Right cardiac atrium (tissue), 5 donors: ENCODE data around the gene P4HA2. TPM values are rescaled to one million over a fixed set of nuclear protein-coding genes. Genes with fewer than 3 reads are reported as not detected.
"Not testable (repeated sequence)": the region's sequence is repeated elsewhere in the genome, so short reads cannot be mapped to it uniquely, and the experiment has no call there.

ENCODE experiments used
- ATAC-seq, 2 donors: fragments of 200-7000 bp; cut with Tn5 transposase; one replicate each; pipeline versions ENCODE4 v1.8.0 to v1.9.1; 2020; ENCODE audit warnings: moderate library complexity in 2 of 2, mild to moderate bottlenecking in 1 of 2
- DNase-seq, 3 donors: peaks; one replicate each; pipeline ENCODE4 v3.0.0-alpha.2; 2020
- H3K27ac ChIP-seq: one replicate; pipeline ENCODE4 v1.5.1; 2013; ENCODE audit warnings: mild to moderate bottlenecking, low read length, control low read depth, moderate library complexity
- H3K27me3 ChIP-seq: one replicate; pipeline ENCODE4 v1.6.1; 2013; ENCODE audit not compliant: control insufficient read depth, insufficient read depth
- H3K4me1 ChIP-seq: one replicate; pipeline ENCODE4 v1.6.1; 2013; ENCODE audit warnings: low read length; ENCODE audit not compliant: control insufficient read depth, insufficient read depth
- H3K4me3 ChIP-seq: one replicate; pipeline ENCODE4 v1.5.1; 2013; ENCODE audit warnings: low read length, control low read depth
- H3K9me3 ChIP-seq: one replicate; pipeline ENCODE4 v1.6.1; 2013; ENCODE audit warnings: low read length; ENCODE audit not compliant: control insufficient read depth
- WGBS: extraction: QIAGEN DNeasy Blood & Tissue Kit; methylation state at CpG from one replicate; pipeline ENCODE4 v1.1.7; 2013; 5-methylcytosine and 5-hydroxymethylcytosine counted together
- intact Hi-C, 4 donors: fragments of 100-400 bp; cut with DNase I; formaldehyde crosslinking; loops; one replicate each; pipeline versions ENCODE4 v1.11.0 to v1.14.0; 2022 to 2023
- microRNA-seq, 2 donors: library from miRNA; unstranded; fragments of <30 nt; microRNA quantifications; one replicate each; pipeline ENCODE4 v1.2.0, GENCODE V29; 2020 to 2021
- polyA plus RNA-seq: library from polyadenylated mRNA; stranded (reverse); fragments of 200-250 nt; gene quantifications from one replicate; pipeline ENCODE4 v1.2.3, GENCODE V29; 2013
- total RNA-seq, 4 donors: library from RNA; stranded (reverse); fragmentation: NEBNext Ultra II Directional; extraction: Animal tissue kit (Norgen Biotek cat#: 25700); gene quantifications; one replicate each; pipeline ENCODE4 v1.2.1, GENCODE V29; 2021
- donor health status: healthy with polysubstance abuse.
- donor health status: DM: no; HTN: yes; CAD: no.
- donor health status: DM: no; HTN: no; CAD: no.
- donor health status: DM: no; HTN: yes; CAD: no; lungs with severe emphysema.
- donor health status: DM: yes; HTN: yes; CAD: no.

P4HA2 gene
- total and polyA plus RNA-seq, 5 donors = 51.9 to 103 (median 71.4) TPM

GRCh38 chr5:132176521-132176945 is 51.1 kb downstream of the P4HA2 start:
- Histone ChIP-seq H3K4me3 (no peak overlapping the region), H3K27me3 (no peaks in the 10 kb centered on the region), H3K4me1 (no peaks in the 10 kb centered on the region), H3K9me3 (no peaks in the 10 kb centered on the region), H3K27ac (no peak overlapping the region)
- intact Hi-C loops = no loop called here
- ATAC-seq (no peak), DNase-seq (no peak)
- WGBS = 80% methylated on average over 6 of the region's 6 CpGs

GRCh38 chr5:132162945-132163344 is 64.7 kb downstream of the P4HA2 start:
- DNase-seq = no peak
- no peak for ATAC-seq
- no peaks in the 10 kb centered on the region for H3K27me3 ChIP-seq
- no peak overlapping the region for H3K27ac ChIP-seq
- no peaks in the 10 kb centered on the region for H3K9me3 ChIP-seq
- no peaks in the 10 kb centered on the region for H3K4me1 ChIP-seq
- intact Hi-C loops = no loop called here
- 67% methylated on average over 1 of the region's 1 CpG for WGBS
- no peak overlapping the region for H3K4me3 ChIP-seq

- ATAC-seq, intact Hi-C loops: not testable (repeated sequence)
Measured at GRCh38 chr5:132161574-132162326, 65.9 kb downstream of the P4HA2 start.

GRCh38 chr5:132156413-132156812 is 71.2 kb downstream of the P4HA2 start:
- Histone ChIP-seq H3K27ac (no peak overlapping the region), H3K4me3 (no peak overlapping the region), H3K4me1 (no peaks in the 10 kb centered on the region), H3K9me3 (no peaks in the 10 kb centered on the region), H3K27me3 (no peaks in the 10 kb centered on the region)
- no peak for ATAC-seq
- DNase-seq = no peak
- intact Hi-C loops = no loop called here
- WGBS = 89% methylated on average over 4 of the region's 4 CpGs

More at GRCh38 chr5:132161574-132162326, 65.9 kb downstream of the P4HA2 start:
- 97% methylated on average over 3 of the region's 5 CpGs for WGBS
- not testable (repeated sequence) for H3K4me3 ChIP-seq, H3K4me1 ChIP-seq, DNase-seq, H3K27ac ChIP-seq, H3K27me3 ChIP-seq, H3K9me3 ChIP-seq

GRCh38 chr5:132150565-132150964 is 77.1 kb downstream of the P4HA2 start:
- intact Hi-C loops = no loop called here
- Histone ChIP-seq H3K4me3 (no peak overlapping the region), H3K9me3 (no peaks in the 10 kb centered on the region), H3K27me3 (no peaks in the 10 kb centered on the region), H3K27ac (no peak overlapping the region), H3K4me1 (no peaks in the 10 kb centered on the region)
- ATAC-seq (no peak), DNase-seq (no peak)
- 90% methylated on average over 2 of the region's 2 CpGs for whole genome bisulfite sequencing

GRCh38 chr5:132147663-132148062 is 80.0 kb downstream of the P4HA2 start:
- no peak overlapping the region for H3K27ac ChIP-seq
- no peaks in the 10 kb centered on the region for H3K27me3 ChIP-seq
- H3K4me3 ChIP-seq = no peak overlapping the region
- no peaks in the 10 kb centered on the region for H3K9me3 ChIP-seq
- no peaks in the 10 kb centered on the region for H3K4me1 ChIP-seq
- WGBS = 74% methylated on average over 3 of the region's 3 CpGs
- ATAC-seq (no peak), DNase-seq (no peak)
- intact Hi-C loops = no loop called here

GRCh38 chr5:132145326-132145725 is 82.3 kb downstream of the P4HA2 start:
- H3K4me3 ChIP-seq, ATAC-seq, H3K4me1 ChIP-seq, H3K27ac ChIP-seq, intact Hi-C loops, H3K27me3 ChIP-seq, H3K9me3 ChIP-seq, DNase-seq: not testable (repeated sequence)
- 93% methylated on average over 3 of the region's 3 CpGs for WGBS

- Histone ChIP-seq H3K9me3 (no peaks in the 10 kb centered on the region), H3K27me3 (no peaks in the 10 kb centered on the region), H3K4me3 (no peak overlapping the region), H3K27ac (no peak overlapping the region), H3K4me1 (no peaks in the 10 kb centered on the region)
- no peak for ATAC-seq
- intact Hi-C loops = no loop called here
- no peak for DNase-seq
- 93% methylated on average over 1 of the region's 1 CpG for WGBS
Measured at GRCh38 chr5:132143148-132143547, 84.5 kb downstream of the P4HA2 start.

- Histone ChIP-seq H3K4me1 (no peaks in the 10 kb centered on the region), H3K27ac (no peak overlapping the region), H3K9me3 (no peaks in the 10 kb centered on the region), H3K4me3 (no peak overlapping the region), H3K27me3 (no peaks in the 10 kb centered on the region)
- ATAC-seq (no peak), DNase-seq (no peak)
- intact Hi-C loops = no loop called here
Measured at GRCh38 chr5:132142459-132142858, 85.2 kb downstream of the P4HA2 start.

Small RNAs within 50 kb of the gene (microRNA-seq; reads per million reads assigned to microRNA genes)
- 0 to 0.42 reads per million in 2 donors for gene MIR6830

Other genes with a start within 250 kb of the P4HA2 start
- gene ACSL6, start 216.2 kb downstream of the P4HA2 start, total RNA-seq = 1 to 10 TPM; 1.7 to 6.7 (median 4.3) TPM
- gene ACSL6, start 216.2 kb downstream of the P4HA2 start, polyA plus RNA-seq = 2.7 TPM
- not detected for gene IL3, start 167.2 kb downstream of the P4HA2 start, total RNA-seq
- gene IL3, start 167.2 kb downstream of the P4HA2 start, polyA plus RNA-seq = not detected
- gene CSF2, start 154.1 kb downstream of the P4HA2 start, total RNA-seq = not detected
- not detected for gene CSF2, start 154.1 kb downstream of the P4HA2 start, polyA plus RNA-seq
- 100 to 1,000 TPM in 1 of 4 donors, 10 to 100 TPM in 3; 47.8 to 113 (median 54.3) TPM for gene PDLIM4, start 29.8 kb upstream of the P4HA2 start, total RNA-seq
- gene PDLIM4, start 29.8 kb upstream of the P4HA2 start, polyA plus RNA-seq = 35.0 TPM
- gene SLC22A4, start 66.5 kb upstream of the P4HA2 start, total RNA-seq = 1 to 10 TPM; 1.9 to 6.5 (median 2.4) TPM
- gene SLC22A4, start 66.5 kb upstream of the P4HA2 start, polyA plus RNA-seq = 0.86 TPM
- gene SLC22A5, start 141.9 kb upstream of the P4HA2 start, total RNA-seq = 10 to 100 TPM in 3 of 4 donors, 1 to 10 TPM in 1; 9.3 to 17.5 (median 14.4) TPM
- gene SLC22A5, start 141.9 kb upstream of the P4HA2 start, polyA plus RNA-seq = 5.7 TPM